Activated CD8-positive, alpha-beta memory T cell treated with anti-CD3 and anti-CD28 coated beads for 4 hours (primary cell): ENCODE measurements around the gene UBE2E2.

Source experiments
- DNase-seq, 2 donors: peaks; one replicate each; pipeline ENCODE4 v3.0.0-alpha.2; 2020; ENCODE audit warnings: low read depth in 2 of 2

UBE2E2 gene

DNA sequence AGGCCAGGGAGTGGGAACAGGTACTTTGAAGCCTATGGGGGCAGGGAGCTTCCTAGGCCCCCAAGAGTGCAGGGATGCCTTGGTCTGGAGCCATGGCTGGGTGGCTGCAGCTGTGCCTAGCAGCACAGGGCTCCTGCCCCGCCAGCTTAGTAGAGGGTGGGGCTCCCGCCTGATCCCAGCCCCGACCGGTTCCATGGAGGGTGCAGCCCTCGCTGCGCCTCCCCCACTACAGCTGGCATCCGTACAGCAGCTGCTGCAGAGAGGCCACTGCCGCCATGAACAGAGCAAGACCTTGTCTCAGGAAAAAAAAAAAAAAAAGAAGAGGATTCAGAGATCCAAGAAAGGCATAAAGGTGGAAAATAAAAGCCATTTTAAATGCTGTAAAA is 277.2 kb downstream of the UBE2E2 start:
- no peak for DNase-seq

DNA sequence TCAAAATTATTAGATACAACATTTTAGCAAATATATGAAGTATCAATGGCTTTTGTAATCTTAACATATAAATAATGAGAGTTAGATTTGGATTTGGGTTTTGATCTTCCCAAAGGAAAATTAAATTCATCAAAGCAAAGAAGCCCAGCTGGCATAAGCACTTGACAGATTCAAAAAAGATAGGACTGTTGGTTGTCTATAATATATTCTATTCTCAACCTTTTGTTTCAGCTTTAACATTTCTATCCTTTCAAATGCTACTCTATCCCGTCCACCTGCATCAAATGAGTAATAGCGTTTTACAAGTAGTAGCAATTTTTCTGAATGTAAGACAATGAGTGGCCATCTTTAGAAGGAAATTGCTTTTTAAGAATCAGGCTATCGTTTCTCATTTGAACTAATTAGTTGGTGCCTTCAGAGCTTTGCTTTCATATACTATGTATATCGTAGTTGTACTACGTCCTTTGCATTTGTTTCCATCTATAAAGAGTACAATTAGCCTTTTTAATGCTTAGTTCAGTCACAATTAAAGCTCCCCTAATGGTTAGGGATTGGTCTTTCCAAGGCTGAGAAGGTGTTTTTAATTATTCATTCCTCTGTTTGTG is 278.0 kb downstream of the UBE2E2 start:
- no peak for DNase-seq

DNA sequence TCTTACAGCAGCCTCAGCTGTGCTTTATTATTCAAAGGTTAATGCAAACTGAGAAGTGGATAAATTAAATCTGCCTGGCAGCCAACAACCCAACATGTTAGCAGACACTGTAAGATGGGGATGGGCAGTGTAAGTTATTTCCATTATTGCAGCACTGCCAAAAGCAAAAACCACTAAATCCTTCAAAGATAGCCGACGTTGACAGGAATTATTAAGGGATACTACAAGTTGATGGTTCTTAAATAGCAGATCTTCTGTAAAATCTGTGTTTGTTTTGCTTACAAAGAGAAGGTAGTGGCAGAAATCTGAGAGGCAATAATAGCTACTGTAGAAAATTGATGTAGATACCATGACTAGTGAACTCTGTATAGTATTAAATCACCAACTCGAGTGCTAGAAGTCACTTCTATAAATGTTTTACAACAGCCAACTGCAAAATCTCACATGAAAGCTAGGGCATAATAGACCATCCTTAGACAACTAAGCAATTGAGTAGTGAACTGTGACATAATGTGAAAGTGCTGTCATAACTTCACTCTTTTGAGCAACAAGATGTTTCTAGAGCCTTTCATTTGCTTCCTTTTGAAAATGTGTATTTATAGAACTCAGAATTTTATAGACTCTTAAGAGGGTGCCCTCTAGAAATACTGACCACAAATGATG is 278.6 kb downstream of the UBE2E2 start:
- no peak for DNase-seq

DNA sequence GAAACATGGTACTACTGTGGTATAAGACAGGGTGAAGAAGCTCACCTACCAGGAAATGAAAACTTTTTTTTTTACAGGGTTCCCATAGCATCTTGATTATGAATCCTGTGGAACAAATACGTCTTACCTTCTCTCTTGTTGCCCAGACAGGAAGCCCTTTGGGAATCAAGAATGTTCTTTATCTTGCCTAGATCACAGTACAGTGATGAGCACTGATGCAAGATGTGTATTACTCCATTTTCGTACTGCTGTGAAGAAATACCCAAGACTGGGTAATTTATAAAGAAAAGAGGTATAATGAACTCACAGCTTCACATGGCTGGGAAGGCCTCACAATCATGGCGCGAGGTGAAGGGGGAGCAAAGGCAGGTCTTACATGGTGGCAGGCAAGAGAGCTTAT is 281.3 kb downstream of the UBE2E2 start:
- no peak for DNase-seq

DNA sequence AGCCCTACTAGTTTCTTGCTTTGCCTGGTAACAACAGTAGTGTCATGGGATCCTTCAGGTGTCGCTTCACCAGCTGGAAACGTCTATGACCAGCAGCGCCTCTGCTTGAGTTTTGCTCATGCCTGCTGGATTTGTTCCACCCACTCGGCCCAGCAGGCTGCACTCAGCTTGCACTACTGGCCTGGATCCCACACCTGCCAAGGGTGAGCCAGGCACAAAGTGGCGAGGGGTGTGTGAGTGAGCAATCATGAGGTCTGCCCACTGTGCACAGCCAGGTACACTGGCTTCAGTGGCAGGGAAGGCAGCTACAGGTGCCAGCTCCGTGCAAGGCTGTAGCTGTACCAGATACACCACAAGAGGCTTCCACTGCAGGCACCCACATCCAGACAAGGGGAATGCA is 282.8 kb downstream of the UBE2E2 start:
- DNase-seq: no peak

DNA sequence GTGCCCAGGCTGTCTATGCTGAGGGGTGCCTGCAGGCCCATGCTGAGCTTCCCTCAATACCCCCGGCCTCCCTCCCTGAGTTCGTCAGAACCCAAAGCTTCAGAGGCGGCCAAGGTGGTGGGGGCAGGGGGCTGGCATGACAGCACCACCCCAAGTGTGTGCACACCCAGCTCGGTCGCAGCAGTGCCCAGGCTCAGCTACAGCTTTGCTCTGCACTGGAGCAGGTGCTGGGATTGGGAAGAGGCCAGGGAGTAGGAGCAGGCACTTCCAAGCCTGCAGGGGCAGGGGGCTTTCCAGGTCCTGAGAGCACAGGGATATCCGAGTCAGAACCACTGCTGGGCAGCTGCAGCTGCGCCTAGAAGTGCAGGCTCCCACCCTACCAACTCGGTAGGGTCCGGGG is 283.9 kb downstream of the UBE2E2 start:
- DNase-seq: no peak

DNA sequence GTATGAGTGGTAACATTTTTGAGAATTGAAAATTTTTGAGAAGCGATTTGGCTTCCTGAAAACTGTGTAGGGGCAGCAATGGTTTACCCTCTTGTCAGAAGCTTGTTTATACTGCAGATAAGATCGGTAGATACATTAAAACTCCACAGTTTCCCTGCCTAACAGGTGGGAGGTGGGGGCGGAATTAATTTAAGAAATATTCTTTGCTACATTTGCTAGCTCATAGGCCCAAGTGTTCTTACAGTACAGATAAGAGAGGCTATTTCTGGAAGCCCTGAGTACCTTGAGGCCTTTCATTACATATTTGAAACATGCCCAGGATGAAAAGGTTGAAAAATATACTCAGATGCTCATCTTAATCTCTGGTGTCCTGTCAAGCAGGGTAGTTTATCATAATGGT is 285.5 kb downstream of the UBE2E2 start:
- no peak for DNase-seq

DNA sequence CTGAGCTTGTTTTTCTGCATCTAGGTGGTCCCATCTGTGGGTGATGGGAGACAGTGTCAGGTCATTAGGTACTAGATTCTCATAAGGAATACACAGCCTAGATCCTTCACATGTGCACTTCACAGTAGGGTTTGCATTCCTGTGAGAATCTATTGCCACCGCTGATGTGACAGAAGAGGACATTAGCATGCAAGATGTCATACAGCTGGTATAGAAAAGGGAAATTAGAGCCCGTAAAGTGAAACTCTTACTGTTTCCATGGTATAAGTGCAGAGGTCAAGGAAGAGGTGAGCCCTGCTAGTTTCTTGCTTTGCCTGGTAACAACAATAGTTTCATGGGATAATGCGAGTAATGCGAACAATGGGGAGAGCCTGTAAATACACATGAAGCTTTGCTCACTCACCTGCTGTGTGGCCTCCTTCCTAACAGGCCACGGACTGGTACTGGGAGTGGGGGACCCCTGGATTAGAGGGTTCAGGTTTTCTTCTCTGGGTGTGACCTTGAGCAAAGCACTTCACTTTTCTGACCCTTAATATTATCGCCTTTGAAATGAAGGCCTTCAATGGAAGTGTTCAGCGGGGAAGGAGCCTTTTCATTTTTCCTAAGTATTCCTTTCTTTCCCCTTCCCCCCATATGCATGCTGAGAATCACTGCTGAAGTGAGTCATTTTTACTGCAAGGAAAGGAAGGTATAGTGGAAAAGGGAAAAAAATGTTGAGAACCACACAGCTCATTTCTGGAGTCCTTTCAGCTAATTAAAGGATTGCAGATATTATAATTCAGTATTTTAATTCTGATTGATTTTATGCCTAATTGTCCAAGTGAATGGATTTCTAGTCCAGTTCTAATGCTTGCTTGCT is 286.4 kb downstream of the UBE2E2 start:
- no peak for DNase-seq

DNA sequence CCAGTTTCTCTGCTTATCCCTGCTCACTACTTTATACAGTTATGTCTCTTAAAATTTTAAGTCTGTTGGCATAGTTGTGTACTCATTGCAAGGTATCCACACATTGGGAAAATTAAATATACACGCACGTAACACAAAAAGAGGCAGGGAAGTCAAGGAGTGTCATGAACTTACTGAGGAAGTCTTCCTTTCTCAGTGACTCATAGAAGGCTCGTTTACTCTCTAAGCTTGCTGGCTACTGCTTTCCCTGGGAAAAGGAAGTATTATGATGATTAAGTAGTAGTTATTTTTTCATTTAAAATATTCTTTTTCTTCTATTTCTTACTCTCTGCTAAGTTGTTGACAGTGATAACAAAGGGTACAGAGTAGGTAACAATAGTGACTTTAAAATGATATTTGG is 287.3 kb downstream of the UBE2E2 start:
- no peak for DNase-seq

DNA sequence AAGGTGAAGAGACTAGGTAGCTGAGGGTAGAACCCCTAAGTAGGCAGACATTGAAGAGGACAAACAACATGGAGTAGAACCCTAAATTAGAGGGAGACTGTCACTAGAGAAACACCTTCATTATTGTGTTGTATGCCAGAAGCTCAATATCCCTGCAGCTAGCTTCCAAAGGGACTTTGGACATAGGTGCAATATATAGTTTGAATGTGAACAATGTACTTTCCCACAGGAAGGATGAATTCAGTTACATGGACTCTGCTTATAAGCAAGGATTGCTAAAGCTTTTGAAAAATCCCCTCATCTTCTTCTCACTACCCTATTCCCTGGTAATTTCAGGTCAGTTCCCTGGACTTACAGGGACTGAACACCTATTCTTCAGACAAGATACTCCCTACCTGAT is 288.9 kb downstream of the UBE2E2 start:
- no peak for DNase-seq

DNA sequence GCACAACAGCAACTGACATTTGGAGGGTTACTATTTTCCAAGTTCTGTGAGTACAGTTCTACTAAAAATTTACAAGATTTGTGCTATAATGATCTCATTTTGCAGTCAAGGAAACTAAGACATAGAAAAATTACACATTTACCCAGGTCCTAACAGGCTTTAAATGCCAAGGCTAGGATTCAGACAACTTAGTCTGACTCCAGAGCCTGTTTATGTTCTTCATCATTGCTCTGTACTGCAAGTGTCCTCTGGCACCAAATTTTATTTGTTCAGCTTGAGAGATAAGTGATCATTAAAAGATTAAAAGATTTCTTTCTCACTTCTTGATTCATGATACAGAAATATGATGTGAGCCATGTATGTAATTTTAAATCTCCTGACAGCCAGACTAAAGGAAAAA is 290.8 kb downstream of the UBE2E2 start:
- no peak for DNase-seq

DNA sequence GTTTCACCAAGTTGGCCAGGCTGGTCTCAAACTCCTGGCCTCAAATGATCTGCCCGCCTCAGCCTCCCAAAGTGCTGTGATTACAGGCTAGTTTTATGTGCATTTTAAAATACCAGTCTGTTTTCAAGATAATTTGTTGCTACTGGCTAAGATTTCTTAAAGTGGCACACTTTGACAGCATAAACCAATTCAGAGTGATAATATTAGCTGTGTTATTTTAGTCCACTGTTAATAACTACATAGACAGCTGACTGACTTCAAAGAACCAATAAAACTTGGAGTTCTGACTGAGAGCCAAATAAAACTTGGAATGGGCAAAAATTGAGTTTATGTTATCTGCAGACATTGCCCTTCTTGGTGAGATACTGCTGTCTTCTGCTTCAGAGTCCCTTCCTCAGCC is 291.8 kb downstream of the UBE2E2 start:
- DNase-seq: no peak

DNA sequence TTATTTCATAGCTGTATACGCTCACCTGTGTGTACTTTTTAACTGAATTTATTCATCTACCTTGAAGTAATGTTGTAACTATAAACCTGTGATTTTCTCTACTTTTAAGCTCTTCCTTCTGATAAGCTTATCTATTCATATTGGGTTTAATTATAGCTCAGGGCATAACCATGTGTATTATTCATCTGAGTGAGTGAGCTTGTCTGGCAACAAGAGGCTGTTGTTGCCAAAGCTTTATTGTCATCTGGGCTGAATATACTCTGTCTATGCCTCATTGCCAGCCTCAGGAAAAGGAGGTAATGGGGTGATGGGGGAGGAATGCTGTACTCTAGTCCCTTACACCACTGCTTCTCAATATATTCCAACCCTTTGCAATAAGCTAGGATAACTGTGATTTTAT is 292.4 kb downstream of the UBE2E2 start:
- DNase-seq: no peak

DNA sequence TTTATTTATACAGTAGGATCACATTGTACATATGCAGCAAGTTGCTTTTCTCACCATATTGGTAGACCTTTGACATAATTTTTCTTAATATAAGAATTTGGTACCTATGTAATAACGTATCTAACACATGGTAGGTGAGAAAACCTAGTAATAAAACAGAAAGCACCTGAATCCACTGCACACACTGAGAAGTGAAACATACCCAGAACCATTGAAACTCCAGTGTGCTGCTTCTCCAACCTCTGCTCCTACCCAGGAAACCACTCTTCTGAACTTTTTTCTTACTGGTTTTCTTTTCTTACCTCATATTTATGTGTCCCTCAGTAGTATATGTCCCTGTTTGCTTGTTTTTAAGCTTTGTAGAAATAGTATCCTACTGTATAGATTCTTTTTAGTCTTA is 293.0 kb downstream of the UBE2E2 start:
- DNase-seq: no peak

DNA sequence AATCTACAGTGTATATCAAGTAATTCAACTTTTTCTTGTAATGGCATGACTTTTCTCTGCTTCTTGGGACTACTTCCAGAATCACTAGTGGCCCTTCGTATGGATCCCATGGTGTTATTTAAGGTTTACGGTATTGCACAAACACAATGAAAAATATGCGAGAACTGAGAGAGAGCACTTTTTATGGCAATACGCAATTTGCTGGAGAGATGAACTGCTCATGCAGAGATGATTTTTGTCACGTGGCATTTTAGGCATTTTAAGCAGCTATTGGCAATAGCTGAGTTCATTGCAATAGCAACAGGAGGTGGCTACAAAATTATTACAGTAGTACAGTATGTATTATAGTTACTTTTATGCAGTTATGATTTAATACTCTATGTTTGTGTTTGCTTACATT is 294.0 kb downstream of the UBE2E2 start:
- no peak for DNase-seq

DNA sequence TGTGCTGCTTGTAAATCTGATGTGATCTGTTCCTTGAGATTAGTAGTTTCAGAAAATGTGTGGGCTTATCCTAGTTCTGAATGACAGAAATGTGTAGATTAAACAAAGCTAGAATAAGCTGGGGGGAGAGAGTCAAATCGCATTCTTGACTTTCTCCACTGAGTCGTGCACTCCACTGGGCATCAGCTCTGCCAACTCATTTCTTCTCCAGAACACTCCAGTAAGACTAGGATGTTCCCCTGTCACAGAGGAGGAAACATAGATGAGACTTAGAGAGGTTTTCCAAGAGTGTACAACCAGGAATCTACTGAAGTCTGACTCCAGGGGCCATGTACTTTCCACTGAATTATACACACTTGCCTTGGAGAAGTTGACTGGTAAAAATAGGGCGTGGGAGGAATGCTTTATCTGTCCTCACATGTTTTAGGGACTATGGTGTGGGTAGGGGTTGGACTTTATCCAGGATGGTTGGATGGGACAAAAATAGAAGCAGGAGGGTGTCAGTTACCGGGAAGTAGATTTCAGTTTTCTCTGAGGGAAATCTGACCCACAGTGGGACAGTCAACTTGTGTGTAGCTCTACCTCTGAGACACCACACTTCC is 298.2 kb downstream of the UBE2E2 start:
- DNase-seq: no peak

DNA sequence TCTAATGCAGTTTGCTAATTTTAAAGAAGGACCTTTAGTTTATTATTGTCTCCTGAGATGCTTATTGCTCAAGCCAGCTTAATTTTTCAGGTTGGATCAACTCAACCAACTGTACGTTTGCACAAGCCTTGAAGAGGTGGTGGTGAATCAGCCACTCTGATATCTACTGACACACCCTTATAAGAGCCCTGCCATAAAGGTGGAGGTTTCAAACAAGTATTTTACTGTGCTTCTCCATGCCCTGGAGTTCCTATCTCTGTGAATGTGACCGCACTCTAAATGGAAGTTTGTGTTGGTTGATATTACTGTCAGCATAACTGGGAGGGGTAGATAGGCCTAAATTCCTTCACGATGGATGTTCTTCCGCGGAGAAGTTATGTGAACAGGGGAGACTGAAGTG is 305.3 kb downstream of the UBE2E2 start:
- DNase-seq: no peak

DNA sequence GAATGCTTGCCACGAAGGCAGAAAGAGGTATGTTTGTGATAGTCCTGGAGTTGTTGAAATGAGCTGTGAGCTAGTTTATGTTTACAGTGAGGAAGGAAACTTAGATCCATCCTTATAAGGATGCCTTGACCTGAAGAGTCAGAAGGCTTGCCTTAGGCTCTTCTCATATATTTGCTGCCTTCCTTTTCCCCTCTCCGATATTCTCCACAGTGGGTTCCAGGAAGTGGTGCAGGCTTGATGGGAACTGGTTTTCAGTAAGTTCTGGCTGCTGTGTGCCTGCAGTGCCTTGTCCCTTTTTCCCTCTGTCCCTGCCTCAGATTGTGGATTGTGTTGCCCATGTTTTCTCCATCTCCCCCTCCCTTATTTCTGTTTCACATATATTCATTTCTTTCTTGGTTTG is 315.3 kb downstream of the UBE2E2 start:
- no peak for DNase-seq

DNA sequence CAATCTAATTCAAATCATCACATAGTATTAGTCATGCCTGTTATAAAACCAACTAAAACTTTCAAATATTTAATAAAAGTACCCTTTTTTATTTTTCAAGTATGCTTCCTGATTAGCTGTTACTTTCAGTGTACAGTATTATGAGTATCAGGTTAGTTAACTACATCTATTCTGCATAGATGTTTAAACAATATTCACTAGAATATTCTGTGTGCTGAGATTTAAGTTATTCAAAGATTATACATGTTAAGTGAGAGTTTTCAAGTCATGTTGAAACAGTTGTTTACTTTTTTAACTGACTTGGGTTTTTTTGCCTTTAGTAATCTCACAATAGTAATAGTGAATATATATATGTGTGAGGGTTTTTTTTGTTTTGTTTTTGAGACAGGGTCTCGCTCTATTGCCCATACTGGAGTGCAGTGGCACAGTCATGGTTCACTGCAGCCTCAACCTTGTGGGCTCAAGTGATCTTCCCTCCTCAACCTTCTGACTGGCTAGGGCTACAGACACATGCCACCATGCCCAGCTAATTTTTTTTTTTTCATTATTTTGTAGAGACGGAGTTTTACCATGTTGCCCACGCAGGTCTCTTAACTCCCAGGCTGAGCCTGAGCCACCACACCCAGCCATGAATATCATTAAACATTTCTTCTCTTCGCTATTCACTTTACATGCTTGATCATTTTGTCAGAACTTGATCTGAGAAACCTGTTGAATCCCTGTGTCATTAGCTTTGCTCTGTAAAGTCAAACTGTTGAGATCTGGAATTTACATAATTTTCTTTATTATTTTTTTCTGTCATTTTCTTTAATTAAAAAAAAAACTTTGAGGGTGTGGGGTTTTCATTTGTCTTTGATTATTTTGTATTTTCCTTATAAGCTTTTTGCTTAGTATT is 316.4 kb downstream of the UBE2E2 start:
- no peak for DNase-seq

DNA sequence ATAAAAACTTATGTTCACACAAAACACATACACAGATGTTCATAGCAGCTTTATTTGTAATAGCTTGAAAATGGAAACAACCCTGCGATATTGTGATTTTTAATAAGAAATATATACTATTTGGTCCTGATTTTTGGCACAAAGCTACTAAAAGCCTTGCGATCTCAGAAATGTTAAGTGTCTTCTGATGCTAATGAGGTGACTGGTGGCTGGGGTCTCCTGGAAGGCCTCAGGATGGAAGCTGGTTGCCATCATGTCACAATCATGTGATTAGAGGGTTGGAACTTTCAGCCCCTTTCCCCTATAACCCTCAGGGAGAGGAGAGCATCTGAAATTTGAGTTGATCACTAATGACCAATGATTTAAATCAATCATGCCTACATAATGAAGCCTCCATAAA is 324.2 kb downstream of the UBE2E2 start:
- DNase-seq: no peak

DNA sequence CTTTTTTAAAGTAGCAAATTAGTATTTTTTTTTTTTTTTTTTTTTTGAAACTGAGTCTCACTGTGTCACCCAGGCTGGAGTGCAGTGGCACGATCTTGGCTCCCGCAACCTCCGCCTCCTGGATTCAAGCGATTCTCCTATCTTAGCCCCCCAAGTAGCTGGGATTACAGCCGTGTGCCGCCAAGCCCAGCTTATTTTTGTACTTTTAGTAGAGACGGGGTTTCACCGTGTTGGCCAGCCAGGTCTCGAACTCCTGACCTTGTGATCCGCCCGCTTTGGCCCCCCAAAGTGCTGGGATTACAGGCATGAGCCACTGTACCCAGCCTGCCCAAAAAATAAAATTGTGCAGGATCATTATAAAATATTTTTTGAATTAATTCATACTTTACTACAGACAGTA is 330.5 kb downstream of the UBE2E2 start:
- DNase-seq: no peak

DNA sequence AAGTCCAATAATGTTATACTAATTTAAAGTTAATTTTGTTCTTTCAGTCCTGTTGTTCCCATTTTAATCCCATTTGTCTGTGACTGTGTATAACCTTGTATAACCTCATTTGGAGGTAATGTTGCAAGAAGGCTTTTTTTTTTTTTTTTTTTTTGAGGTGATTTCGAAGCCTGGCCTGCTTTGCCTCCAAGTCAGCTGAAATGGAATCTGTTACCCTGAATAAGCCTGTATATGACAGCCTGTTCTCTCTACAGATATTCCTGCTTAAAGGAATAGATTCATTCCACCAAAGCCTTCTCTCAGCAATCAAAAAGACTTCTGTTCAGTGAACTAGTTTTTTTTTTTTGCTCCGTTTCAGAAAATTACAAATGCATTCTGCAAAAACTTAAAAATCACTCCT is 330.9 kb downstream of the UBE2E2 start:
- no peak for DNase-seq
